ENCODE data around the gene KCTD15. TPM values are rescaled to one million over a fixed set of nuclear protein-coding genes. Genes with fewer than 3 reads are reported as not detected.

Gene KCTD15
- 10 to 100 TPM in 5 of 9 donors, 1 to 10 TPM in 4; 3.9 to 21.7 (median 10.6) TPM for total RNA-seq
- 10 to 100 TPM in 2 of 3 donors, 1 to 10 TPM in 1; 3.4 to 16.6 (median 16.4) TPM for polyA plus RNA-seq
- long read RNA-seq, donor 1, partial matches to known transcripts = 0 of 1 reads
- long read RNA-seq, donor 1, other reads (novel, unspliced or antisense) = 0 of 1 reads
- long read RNA-seq, donor 2 = 0 reads
- long read RNA-seq, donor 3 = 0 reads
- long read RNA-seq, donor 4, partial matches to known transcripts = 0 of 1 reads
- long read RNA-seq, donor 4, other reads (novel, unspliced or antisense) = 1 of 1 reads
- long read RNA-seq, donor 5, partial matches to known transcripts = 0 of 5 reads
- long read RNA-seq, donor 5, other reads (novel, unspliced or antisense) = 4 of 5 reads
- long read RNA-seq, donor 6 = 0 reads
- long read RNA-seq, donor 7 = 0 reads
- long read RNA-seq, donor 8, partial matches to known transcripts = 0 of 1 reads
- long read RNA-seq, donor 8, other reads (novel, unspliced or antisense) = 0 of 1 reads
- long read RNA-seq, donor 9 = 0 reads
- long read RNA-seq, donor 10 = 0 reads

GRCh38 chr19:33796164-33796875, at the start of gene KCTD15:
KCTD15 (plus strand) TSS chr19:33796870; CDS start chr19:33800455, 3,585 bp downstream.
- H3K9me3 ChIP-seq (replicated peaks in 1 of 3) = no peaks in the 10 kb centered on the region
- WGBS, 4 donors = 0 to 1% (median 0%) methylated on average over 9 to 88 of the region's 92 CpGs
- TF ChIP-seq CTCF (IDR thresholded peaks at IDR 0.05) = no peak
- no peak for TF ChIP-seq POLR2A (IDR thresholded peaks at IDR 0.05)
- H3K4me3 ChIP-seq = peak within 1 kb of the TSS in 2 of 4 donors; percentile 30 to 57
- H3K4me1 ChIP-seq (replicated peaks in 1 of 2) = no peaks in the 10 kb centered on the region
- H3K27me3 ChIP-seq = peaks cover 26% of the 10 kb centered on the region
- peak within 1 kb of the TSS in 4 of 5 donors; percentile 55 to 90 (median 80) for H3K27ac ChIP-seq
- peak in 1 of 7 donors; percentile 28 for DNase-seq
- H3K36me3 ChIP-seq (replicated peaks in 1 of 2) = no peaks in the 10 kb centered on the region
- intact Hi-C loops (cut with DNase I) = no loop called here

- no peak for TF ChIP-seq POLR2A (IDR thresholded peaks at IDR 0.05)
- TF ChIP-seq CTCF (IDR thresholded peaks at IDR 0.05) = no peak
- Histone ChIP-seq H3K27me3 (no peaks in the 10 kb centered on the region), H3K4me1 (replicated peaks in 1 of 2) (no peaks in the 10 kb centered on the region), H3K4me3 (no peak overlapping the region), H3K9me3 (replicated peaks in 1 of 3) (no peaks in the 10 kb centered on the region), H3K36me3 (replicated peaks in 1 of 2) (no peaks in the 10 kb centered on the region), H3K27ac (no peak overlapping the region)
- DNase-seq = no peak
- intact Hi-C loops (cut with DNase I) = no loop called here
- 42 to 63% (median 49%) methylated on average over 4 of the region's 4 CpGs for WGBS, 4 donors
These were observed 49.4 kb upstream of the KCTD15 start for GRCh38 chr19:33747273-33747672.

GRCh38 chr19:33748231-33748630, 48.4 kb upstream of the KCTD15 start:
- intact Hi-C loops (cut with DNase I) = no loop called here
- no peak for DNase-seq
- Histone ChIP-seq H3K36me3 (replicated peaks in 1 of 2) (no peaks in the 10 kb centered on the region), H3K4me1 (replicated peaks in 1 of 2) (no peaks in the 10 kb centered on the region), H3K4me3 (no peak overlapping the region), H3K27me3 (no peaks in the 10 kb centered on the region), H3K27ac (no peak overlapping the region), H3K9me3 (replicated peaks in 1 of 3) (no peaks in the 10 kb centered on the region)
- WGBS, 4 donors = 71 to 89% (median 87%) methylated on average over 8 of the region's 8 CpGs; no CpG with 5 or more reads in 1 of the 4 donors
- no peak for TF ChIP-seq POLR2A (IDR thresholded peaks at IDR 0.05)
- no peak for TF ChIP-seq CTCF (IDR thresholded peaks at IDR 0.05)

- H3K9me3 ChIP-seq (replicated peaks in 1 of 3) = no peaks in the 10 kb centered on the region
- WGBS, 4 donors = 53 to 90% (median 65%) methylated on average over 2 to 3 of the region's 3 CpGs
- no peaks in the 10 kb centered on the region for H3K4me1 ChIP-seq (replicated peaks in 1 of 2)
- no peak overlapping the region for H3K27ac ChIP-seq
- TF ChIP-seq POLR2A (IDR thresholded peaks at IDR 0.05) (no peak), CTCF (IDR thresholded peaks at IDR 0.05) (no peak)
- no peak overlapping the region for H3K4me3 ChIP-seq
- intact Hi-C loops (cut with DNase I) = no loop called here
- DNase-seq = no peak
- no peaks in the 10 kb centered on the region for H3K27me3 ChIP-seq
- H3K36me3 ChIP-seq (replicated peaks in 1 of 2) = no peaks in the 10 kb centered on the region
These were observed 47.7 kb upstream of the KCTD15 start for GRCh38 chr19:33749016-33749415.
